NK-92 (cell line): ENCODE measurements around the gene RYR3.

ENCODE experiments used
- DNase-seq: peaks from one replicate; lab custom pipeline; 2025; ENCODE audit not compliant: unreplicated experiment; lab: John Stamatoyannopoulos, UW

RYR3 gene

DNA sequence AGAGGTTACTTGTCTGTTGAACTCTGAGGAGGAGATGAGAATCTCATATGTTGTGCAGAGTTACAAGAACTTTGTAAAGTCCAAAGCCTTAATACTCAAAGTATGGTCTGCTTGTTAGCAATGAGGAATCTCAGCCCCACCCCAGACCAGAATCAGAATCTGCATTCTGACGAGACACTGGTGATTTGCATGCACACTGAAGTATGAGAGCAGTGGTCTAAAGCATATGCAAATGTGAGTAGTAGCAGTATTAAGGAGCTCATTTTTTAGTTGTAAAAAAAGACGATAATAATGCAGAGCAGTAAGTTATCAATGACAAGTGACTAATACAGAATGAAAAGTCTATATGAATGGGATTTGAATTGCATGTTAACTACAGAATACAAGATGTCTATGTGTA is 327.7 kb downstream of the RYR3 start:
- no peak for DNase-seq

DNA sequence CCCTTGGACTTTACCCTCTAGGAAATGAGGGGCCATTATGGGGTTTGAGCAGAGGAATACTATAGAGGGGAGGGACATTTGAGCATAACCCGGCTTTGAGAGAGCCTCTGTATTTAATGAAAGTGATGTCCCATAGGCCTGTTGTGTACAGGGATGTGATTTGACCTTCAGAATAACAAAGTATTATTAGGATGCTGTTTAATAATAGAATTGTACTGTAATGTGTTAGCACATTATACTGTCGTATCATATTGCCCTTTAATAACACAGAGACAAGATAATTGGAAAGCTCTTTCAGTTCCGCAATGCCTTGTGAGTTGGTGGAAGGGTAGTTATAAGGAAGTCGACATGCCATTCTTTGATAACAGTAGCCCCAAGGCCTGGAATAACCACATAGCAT is 328.3 kb downstream of the RYR3 start:
- no peak for DNase-seq

DNA sequence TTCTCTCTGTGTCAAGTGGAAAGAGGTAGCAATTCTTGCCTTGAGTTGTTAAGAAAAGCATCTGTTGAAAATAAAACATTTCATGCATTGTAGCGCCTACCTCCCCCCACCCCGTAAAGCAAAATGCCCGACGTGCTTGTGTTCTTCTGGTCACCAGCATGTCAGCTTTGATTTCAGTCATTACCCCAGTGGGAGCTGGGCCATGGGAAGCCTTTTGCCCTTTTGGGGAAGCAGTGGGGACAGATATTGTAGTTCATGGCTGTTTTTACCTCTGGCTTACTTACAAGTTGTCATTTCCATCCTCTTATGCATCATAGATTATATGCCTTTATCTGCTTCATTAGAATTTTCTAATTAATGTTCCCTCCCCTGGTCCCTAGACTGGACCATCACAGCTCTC is 328.7 kb downstream of the RYR3 start:
- DNase-seq, result no peak

DNA sequence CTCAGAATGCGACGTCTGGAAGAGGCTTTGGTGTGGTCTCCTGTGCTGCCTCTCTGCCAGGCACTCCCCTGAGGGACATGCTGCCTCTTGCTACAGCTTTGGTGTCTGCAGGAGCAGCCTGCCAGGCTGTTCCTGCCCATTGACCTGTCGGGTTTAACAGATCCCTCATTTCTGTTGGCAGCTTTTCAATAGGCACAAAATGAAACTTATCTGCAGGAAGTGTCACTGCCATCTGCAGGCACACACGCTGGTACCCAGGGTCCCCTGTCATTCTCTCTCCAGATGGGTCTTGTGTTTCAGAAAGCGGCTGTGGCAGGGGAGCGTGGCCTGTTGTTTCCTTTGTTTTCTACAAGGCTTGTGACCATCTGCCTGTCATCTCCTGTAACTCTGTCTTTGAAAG is 329.2 kb downstream of the RYR3 start:
- no peak for DNase-seq

DNA sequence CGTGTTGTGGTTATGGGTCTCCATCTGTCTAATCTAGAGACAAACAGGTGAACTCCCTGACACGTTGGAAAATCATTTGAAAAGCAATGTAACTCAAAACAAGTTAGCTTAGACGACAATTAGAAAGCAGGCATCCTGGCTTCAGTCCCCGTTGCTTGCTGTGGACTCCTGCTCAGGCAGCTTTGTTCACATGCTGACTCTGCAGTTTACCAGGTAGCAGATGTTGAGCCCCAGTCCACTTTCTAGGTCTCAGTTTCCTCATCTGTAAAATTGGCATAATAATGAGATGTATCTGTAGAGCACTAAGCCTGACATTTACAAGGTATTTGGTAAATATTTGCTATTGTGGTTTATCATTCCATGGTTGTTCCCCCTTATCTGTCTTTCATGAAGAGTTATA is 330.3 kb downstream of the RYR3 start:
- DNase-seq, result no peak

DNA sequence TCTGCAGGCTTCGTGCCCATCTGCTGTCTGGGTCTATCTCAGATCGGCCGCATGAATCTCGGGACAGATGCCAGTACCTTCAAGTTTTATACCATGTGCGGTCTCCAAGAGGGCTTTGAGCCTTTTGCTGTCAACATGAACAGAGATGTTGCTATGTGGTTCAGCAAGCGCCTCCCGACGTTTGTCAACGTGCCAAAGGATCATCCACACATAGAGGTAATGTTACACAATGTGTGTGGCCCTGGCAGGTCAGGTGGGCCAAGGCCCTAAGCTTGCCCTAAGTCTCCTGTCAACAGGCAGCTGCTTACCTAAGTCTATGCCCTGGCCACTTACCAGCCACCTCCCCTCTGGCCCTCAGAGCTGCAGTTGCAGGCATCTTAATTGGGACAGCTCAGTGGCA is 333.5 kb downstream of the RYR3 start:
- no peak for DNase-seq

DNA sequence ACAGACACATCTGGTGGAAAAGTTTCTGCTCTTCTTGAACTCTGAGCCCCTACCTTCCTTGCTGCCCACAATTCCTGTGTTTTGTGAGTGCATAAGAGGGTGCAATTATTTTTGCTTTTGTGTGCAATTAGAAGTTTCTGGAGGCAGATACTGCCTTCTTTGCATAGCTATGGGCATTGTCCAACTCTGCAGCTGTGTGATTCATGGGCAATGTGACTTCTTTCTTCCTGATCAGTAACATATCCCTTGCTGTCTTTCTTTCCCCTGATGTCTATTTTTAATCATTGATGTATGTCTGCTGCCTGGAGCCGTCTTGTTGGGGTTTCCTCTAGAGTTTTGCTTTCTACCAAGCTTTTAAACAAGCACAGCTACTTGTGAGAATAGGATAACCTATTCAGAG is 336.0 kb downstream of the RYR3 start:
- DNase-seq, result no peak

DNA sequence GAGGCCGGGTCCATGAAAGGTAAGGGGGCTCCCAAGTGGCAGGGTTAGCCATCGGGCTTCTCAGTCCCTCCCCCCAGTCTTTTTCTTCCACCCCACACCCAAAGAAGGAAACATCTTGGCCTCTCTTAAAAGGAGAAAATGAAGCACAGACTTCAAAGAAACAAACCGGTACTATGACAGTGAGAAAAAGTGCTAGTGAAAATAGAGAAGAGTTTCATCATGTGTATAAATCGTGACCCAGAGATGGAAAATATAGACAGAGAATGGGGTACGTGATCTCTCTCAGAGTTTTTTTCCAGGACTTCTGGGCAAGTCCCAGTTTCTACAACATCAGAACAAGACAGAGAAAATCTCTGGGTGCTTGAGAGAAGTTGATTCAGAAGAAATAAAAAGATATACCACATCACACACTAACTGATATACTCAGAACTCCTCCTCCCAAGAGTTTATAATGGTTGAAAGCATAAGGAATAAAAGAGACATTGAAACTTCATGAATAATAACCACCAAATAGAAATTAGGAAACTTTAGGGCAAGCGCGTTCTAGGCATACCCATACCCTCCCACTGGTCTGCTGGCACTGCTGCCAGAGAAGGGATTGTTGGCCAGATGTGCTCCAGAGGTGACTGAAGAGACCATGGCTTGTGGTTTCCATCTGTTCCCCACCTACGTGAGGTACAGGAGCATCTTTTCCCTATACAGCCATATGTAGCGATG is 338.6 kb downstream of the RYR3 start:
- DNase-seq, result no peak

DNA sequence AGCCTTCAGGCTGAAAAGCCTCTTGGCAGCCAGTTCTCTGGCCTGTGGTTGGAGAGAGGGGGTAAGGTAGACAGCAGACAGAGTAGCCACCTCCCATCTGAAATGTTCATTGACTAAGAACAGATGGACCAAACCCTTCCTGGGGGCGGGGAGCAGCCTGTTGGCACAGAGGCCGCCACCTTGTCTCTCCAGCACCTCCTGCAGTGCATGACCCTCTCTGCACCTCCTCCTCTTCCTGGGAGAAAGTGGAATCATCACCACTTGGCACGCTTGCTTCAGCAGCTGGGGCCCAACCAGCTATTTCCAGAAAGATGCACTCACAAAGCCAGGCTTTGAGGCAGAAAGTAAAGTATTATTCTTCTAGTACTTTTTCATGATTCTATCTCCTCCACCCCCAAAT is 344.1 kb downstream of the RYR3 start:
- no peak for DNase-seq

DNA sequence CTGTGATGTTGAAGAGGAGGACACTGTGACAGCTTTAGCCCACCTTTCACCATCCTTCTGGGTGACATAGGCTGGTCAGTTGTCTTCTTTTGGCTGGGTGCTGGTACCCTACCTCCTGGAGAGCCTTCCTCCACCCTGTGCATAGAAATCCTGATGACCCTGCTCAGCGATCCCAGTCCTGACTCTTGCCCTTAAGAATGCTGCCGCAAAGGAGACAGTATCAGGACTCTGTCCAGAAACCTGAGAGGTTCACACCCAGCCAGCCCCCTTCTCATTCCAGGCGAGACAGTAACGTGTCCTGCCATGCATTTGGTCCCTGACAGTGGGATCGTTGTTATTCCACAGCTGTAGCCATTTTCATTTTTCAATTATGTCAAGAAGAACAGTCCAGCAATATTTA is 344.7 kb downstream of the RYR3 start:
- no peak for DNase-seq

DNA sequence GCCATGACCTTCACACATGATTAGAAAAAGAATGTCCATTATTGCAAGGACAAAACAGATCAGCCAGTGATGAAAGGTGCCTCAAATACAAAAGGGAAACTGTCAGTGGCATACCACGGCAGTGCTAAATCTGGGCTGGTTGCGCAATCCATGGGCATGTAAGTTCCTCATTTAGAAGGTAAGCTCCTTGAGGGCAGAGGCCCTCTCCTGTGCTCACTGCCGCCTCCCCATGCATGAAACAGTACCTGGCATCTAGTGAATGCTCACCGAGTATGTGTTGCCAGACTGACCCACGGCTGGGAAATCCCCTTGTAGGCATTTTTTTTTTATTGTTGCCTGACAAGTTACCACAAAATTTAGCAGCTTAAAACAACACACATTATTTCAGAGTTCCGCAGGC is 345.4 kb downstream of the RYR3 start:
- DNase-seq, result no peak

DNA sequence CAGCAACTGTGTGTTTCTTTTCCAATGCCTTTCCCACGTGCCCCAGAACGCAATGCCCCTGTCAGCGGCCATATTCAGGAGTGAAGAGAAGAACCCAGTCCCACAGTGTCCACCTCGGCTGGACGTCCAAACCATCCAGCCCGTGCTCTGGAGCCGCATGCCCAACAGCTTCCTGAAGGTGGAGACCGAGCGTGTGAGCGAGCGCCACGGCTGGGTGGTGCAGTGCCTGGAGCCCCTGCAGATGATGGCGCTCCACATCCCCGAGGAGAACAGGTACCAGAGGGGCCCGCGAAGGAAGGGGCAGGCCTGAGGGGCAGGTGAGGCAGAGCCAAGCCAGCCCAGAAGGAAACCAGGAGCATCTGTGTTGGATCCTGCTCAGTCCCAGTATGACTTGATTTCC is 349.4 kb downstream of the RYR3 start:
- DNase-seq, result no peak

DNA sequence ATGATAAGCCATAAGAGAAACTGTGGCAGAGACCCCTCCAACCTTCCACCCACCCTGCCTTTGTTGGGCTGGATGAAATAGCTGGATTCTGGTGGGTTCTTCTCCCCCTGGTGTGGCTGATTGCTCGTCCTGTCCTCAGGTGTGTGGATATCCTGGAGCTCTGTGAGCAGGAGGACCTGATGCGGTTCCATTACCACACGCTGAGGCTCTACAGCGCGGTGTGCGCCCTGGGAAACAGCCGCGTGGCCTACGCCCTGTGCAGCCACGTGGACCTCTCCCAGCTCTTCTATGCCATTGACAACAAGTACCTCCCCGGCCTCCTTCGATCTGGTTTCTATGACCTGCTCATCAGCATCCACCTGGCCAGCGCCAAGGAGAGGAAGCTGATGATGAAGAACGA is 351.2 kb downstream of the RYR3 start:
- no peak for DNase-seq

DNA sequence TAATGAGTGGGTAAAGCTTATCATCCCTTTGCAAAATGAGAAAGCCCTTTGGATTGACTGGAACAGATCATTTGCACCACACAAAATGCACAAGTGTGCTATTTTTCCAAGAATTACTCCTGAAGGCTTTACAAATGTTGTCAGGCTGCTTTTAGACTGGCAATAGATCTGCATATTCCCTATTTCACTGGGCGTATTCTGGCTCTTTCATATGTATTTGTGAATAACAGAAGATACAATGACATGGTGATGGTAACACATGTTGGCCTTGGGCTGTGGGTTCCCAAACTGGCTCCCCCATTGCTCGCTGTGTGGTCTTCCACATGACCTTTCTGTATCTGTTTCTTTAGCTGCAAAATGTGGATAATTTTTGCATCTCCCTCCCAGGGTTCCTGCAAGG is 354.2 kb downstream of the RYR3 start:
- no peak for DNase-seq

DNA sequence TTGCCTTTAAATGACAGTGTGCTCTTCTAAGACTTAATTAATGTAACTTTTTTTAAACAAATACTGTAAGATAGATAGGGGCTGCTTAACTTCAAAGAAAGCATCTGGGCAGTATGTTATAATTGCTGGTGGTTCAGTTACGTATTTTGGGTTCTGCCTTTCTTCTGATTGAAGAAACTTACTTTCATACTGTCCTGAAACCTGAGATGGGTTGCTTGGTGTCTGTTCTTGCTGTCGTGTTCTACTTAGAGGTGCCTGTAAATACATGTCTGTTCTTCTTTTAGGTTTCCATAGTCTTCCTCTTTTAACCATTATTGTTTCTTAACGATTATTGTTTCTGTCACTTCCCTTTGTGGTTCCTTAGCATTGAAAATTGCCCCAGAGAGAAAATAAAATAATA is 359.8 kb downstream of the RYR3 start:
- no peak for DNase-seq

DNA sequence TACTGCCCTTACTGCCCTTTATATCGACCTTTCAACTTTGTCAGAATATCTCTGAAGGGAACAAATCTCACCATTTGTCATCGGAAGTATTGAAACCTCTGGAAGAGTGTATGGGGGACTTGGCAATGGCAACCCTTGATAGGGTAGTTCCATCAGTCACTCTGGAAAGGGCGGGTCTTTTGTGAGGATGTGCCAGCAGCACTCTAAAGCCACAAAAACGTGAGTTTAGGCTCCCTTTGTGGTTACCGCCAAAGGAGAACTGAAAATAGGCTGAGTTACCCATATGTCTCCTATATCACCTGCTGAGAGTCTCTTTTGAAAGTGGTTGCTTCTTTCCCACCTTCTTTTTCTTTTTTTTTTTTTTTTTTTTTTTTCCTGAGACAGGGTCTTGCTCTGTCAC is 360.7 kb downstream of the RYR3 start:
- DNase-seq, result no peak

DNA sequence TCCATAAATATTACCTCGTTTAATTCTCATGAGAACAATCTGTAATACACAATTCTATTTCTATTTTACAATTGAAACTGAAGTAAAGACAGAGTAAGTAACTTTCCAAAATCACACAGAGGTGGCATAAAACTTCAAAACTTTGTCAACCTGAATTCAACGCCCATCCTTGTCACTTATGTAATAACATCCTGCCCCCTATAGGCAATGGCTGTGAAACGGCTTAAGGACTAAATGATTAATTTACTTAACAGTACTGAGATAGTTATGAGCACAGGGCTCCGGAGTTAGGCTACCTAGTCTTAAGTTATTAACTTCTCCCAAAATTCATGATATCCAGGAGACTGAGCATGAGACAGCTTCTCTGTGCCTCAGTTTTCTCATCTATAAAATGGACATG is 364.5 kb downstream of the RYR3 start:
- no peak for DNase-seq

DNA sequence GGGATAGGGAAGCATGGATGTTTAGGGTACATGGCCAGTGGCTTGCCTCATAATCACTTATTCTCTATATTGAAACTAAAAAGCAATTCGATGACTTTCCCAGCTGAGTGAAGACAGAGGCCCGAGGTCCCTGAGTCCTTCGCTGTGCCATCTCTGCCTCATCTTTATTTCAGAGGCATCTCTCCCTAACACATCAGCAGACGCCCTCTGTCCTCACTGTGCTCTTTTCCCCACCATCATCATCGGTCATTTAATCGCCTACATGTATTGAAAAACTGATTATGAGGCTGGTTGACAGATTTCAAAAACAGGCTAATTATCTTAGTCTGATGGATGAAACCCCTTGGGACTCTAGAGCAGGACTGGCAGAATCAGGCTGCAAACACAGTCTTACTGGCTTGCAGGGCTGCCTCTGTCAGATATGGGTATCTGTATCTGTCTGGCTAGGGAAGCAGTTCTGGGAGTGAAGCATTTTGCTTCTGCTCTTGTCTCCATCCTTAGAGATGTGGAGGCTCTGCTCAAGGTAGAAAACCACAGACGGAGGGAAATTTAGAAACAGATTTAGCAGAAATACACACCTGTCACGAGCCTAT is 366.6 kb downstream of the RYR3 start:
- DNase-seq, result no peak

DNA sequence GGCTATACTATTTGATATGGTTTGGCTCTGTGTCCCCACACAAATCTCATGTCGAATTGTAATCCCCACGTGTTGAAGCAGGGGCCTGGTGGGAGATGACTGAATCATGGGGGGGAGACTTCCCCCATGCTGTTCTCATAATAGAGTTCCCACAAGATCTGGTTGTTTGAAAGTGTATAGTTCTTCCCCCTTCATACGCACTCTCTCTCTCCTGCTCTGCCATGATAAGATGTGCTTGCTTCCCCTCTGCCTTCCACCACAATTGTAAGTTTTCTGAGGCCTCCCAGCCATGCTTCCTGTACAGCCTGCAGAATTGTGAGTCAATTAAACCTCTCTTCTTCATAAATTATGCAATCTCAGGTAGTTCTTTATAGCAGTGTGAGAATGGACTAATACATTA is 367.4 kb downstream of the RYR3 start:
- DNase-seq, result no peak

DNA sequence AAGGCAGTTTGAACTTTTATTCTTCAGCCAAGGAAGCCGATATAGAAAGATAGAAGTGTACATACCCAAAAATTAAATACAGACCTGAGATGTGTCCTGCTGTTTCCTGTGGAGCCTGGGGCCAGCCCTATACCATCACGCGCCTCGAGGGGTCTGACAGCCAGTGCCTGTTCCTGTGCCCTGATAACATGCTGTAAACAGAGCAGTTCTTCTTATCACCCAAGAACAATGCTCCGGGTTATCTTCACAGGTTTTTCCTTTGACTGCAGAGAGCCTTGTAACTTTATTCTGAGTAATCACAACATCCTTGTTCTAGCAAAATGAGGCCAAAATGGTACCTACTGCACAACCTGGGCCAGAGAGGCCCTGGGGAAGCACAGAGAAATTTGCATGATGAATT is 367.8 kb downstream of the RYR3 start:
- no peak for DNase-seq

DNA sequence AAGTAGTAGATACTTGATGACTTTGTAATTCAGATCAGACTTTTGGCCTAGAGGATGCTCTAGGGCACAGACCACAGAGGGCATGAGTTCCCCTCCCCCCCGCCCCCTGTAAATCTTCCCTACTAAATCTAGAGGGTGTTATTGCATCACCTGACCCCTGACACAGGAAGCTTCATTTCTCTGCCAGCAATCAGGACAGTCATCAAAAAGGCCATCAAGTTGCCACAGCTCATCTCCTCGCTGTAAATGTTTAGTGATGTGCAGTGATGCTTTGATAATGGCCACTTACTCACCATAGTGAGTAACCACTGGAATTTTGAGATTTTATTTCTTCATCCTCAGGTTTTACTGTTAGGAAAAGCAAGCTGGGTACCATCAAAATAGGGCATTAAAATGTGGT is 368.3 kb downstream of the RYR3 start:
- no peak for DNase-seq

DNA sequence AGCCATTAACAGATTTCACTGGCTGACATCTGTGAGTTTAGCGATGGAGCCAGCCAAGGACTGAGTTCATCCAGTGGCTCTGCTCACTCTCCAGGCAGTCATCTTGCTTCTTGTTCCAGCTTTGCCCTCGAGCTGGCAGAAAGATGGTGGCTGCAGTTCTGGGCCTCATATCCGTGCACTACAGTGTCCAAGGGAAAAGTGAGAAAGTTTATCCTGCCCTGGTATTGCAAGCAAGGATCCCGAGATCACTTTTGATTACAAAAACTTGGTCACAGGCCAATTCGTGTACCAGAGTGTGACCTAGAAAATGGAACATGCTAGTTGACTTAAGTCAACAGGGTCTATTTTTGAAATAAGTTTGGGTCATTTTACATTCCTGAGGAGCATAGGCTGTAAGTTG is 369.6 kb downstream of the RYR3 start:
- DNase-seq, result no peak

DNA sequence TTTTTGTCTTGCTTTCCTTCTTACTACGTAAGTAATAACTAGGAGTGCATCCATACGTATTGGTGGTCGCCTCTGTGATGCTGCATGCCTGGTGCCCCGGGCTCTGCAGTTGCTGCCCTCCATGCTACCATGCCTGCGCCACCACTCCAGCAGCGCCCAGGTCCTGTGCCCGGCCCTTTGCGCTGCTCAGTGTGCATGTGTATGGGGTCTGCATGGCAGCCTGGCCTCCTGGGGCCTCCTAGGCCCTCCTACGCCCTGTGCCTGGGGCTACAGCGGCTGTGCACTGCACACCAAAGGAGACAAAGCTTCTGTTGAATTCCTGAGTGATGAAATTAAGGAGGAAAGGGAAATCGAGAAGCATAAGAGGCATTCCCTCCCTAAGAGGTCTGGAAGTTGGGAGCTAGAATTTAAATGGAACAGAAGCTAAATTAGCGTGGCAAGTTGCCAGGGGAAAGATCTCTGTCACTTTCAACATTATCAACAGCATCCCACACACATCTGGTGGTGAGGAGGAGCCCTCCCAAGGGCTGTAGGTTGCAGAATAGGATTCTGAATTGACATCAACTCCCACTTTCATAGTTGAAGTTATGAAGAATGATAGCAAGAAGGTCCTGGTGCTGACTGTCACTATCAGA is 382.5 kb downstream of the RYR3 start:
- DNase-seq, result no peak
